Progenitor cell of endocrine pancreas (in vitro differentiated cells): ENCODE results near the gene PLAAT3. TPM values are rescaled to one million over a fixed set of nuclear protein-coding genes. Genes with fewer than 3 reads are reported as not detected.

Source experiments
- DNase-seq: peaks from one replicate; pipeline ENCODE4 v3.0.0; 2021; ENCODE audit warnings: low spot score; ENCODE audit not compliant: unreplicated experiment
- H3K27ac Mint-ChIP-seq: 2 replicates; pipeline ENCODE4 v1.8.0; 2021; ENCODE audit warnings: mild to moderate bottlenecking, moderate library complexity, mixed read lengths
- H3K27me3 Mint-ChIP-seq: 2 replicates; pipeline ENCODE4 v1.8.0; 2021; ENCODE audit warnings: mixed read lengths
- H3K36me3 Mint-ChIP-seq: 2 replicates; pipeline ENCODE4 v1.8.0; 2022; ENCODE audit warnings: mixed read lengths; ENCODE audit not compliant: insufficient read depth
- H3K4me1 Mint-ChIP-seq: 2 replicates; pipeline ENCODE4 v1.8.0; 2021; ENCODE audit warnings: low read depth, mixed read lengths
- H3K4me3 Mint-ChIP-seq: 2 replicates; pipeline ENCODE4 v1.8.0; 2021; ENCODE audit warnings: low read depth, mild to moderate bottlenecking, moderate library complexity, mixed read lengths
- H3K9me3 Mint-ChIP-seq: 2 replicates; pipeline ENCODE4 v1.8.0; 2021; ENCODE audit warnings: low read depth, mixed read lengths
- total RNA-seq: library from RNA; stranded (reverse); gene quantifications from 2 replicates; pipeline ENCODE4 v1.2.1, GENCODE V29; 2021
- TF ChIP-seq, protein P1 (sequence below): fragments of 200-600 bp; sonication (generic); IDR thresholded peaks from one replicate; pipeline ENCODE4 v1.5.0; 2021; ENCODE audit warnings: antibody characterized with exemption, mild to moderate bottlenecking; ENCODE audit not compliant: unreplicated experiment

Gene PLAAT3
- total RNA-seq, 1 donor from 2014 or later: 46.3 TPM

GRCh38 chr11:63536669-63537292 is 77.5 kb downstream of the PLAAT3 start, which contains the start of gene PLAAT4:
TSS of gene PLAAT4 (plus strand) at chr11:63536808. CDS start at chr11:63536869, 61 bp downstream.
- Mint-ChIP-seq H3K4me1 (peaks cover 21% of the 10 kb centered on the region), H3K36me3 (no peaks in the 10 kb centered on the region)

DNA sequence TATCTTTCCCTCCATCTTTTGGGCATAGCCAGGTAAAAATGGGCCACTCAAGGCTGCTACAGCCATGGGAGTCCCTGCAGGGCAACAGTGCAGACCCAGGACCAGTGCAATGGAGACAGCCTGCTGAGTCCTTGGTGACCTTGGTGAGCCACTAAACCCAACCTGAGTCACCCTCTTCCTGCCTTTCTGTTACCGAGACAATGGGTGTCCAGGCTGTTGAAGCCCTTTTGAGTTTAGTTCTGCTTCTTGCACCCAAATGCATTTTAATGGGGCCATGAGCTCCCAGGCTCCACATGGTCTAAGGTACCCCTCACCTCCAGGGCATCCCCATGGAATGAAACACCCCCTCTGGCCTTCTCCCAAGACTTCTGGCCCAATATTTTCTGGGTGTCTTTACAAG is 78.5 kb downstream of the PLAAT3 start:
- Mint-ChIP-seq H3K9me3 (no peaks in the 10 kb centered on the region), H3K4me3 (no peak overlapping the region), H3K36me3 (no peaks in the 10 kb centered on the region), H3K4me1 (peaks cover 28% of the 10 kb centered on the region), H3K27ac (no peak overlapping the region), H3K27me3 (no peaks in the 10 kb centered on the region)
- DNase-seq: no peak
- TF ChIP-seq, protein P1, sequence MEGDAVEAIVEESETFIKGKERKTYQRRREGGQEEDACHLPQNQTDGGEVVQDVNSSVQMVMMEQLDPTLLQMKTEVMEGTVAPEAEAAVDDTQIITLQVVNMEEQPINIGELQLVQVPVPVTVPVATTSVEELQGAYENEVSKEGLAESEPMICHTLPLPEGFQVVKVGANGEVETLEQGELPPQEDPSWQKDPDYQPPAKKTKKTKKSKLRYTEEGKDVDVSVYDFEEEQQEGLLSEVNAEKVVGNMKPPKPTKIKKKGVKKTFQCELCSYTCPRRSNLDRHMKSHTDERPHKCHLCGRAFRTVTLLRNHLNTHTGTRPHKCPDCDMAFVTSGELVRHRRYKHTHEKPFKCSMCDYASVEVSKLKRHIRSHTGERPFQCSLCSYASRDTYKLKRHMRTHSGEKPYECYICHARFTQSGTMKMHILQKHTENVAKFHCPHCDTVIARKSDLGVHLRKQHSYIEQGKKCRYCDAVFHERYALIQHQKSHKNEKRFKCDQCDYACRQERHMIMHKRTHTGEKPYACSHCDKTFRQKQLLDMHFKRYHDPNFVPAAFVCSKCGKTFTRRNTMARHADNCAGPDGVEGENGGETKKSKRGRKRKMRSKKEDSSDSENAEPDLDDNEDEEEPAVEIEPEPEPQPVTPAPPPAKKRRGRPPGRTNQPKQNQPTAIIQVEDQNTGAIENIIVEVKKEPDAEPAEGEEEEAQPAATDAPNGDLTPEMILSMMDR: no peak

More at GRCh38 chr11:63536669-63537292, 77.5 kb downstream of the PLAAT3 start, which contains the start of gene PLAAT4:
- no peak for DNase-seq
- peak within 1 kb of the TSS; percentile 49 for H3K27ac Mint-ChIP-seq
- no peaks in the 10 kb centered on the region for H3K9me3 Mint-ChIP-seq
- TF ChIP-seq, protein P1: no peak
- H3K27me3 Mint-ChIP-seq: no peaks in the 10 kb centered on the region
- H3K4me3 Mint-ChIP-seq: no peak within 1 kb of the TSS

- H3K4me3 Mint-ChIP-seq: no peak overlapping the region
- peak overlapping the region; percentile 16 for H3K27ac Mint-ChIP-seq
- H3K4me1 Mint-ChIP-seq: peaks cover 32% of the 10 kb centered on the region
- TF ChIP-seq, protein P1: no peak
- H3K9me3 Mint-ChIP-seq: no peaks in the 10 kb centered on the region
- no peak for DNase-seq
- H3K36me3 Mint-ChIP-seq: no peaks in the 10 kb centered on the region
- no peaks in the 10 kb centered on the region for H3K27me3 Mint-ChIP-seq
Observed at GRCh38 chr11:63534895-63535461, 79.3 kb downstream of the PLAAT3 start.

DNA sequence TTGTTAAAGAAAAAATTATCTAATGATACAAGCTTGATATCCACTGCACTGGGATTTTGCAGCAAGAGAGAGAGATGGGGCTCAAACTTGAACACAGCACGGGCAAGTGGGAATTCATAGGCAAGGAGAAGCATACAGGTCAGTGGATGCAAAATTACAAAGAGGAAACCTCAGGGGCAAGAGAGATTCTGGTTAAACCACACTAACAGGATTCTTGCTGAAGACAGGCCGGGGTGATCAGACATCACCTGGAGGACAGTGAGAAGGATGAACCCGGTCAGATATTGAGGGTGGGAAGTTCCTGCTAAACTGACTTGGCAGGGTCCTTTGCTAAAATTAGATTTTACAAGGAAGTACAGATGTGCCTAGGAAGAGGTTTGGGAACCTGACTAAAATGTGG is 80.2 kb downstream of the PLAAT3 start:
- TF ChIP-seq, protein P1: no peak
- no peaks in the 10 kb centered on the region for H3K9me3 Mint-ChIP-seq
- no peak for DNase-seq
- no peaks in the 10 kb centered on the region for H3K27me3 Mint-ChIP-seq
- no peak overlapping the region for H3K4me3 Mint-ChIP-seq
- H3K36me3 Mint-ChIP-seq: no peaks in the 10 kb centered on the region
- H3K4me1 Mint-ChIP-seq: peaks cover 41% of the 10 kb centered on the region
- no peak overlapping the region for H3K27ac Mint-ChIP-seq

GRCh38 chr11:63532799-63533475 is 81.3 kb downstream of the PLAAT3 start:
- no peak overlapping the region for H3K4me3 Mint-ChIP-seq
- TF ChIP-seq, protein P1: no peak
- H3K36me3 Mint-ChIP-seq: no peaks in the 10 kb centered on the region
- peak overlapping the region; percentile 41 for H3K27ac Mint-ChIP-seq
- DNase-seq: no peak
- no peaks in the 10 kb centered on the region for H3K27me3 Mint-ChIP-seq
- H3K9me3 Mint-ChIP-seq: no peaks in the 10 kb centered on the region
- peaks cover 49% of the 10 kb centered on the region for H3K4me1 Mint-ChIP-seq
